SU-DHL-6 (cell line): Measurements from ENCODE around the gene ZSWIM4.

Source experiments
- H2AFZ ChIP-seq: fragments of 200-600 bp; sonication (generic); 2 replicates; pipeline ENCODE4 v1.6.1; 2014; ENCODE audit warnings: low read depth, mild to moderate bottlenecking, moderate library complexity, mixed read lengths, antibody characterized with exemption, low read length; ENCODE audit not compliant: severe bottlenecking
- H3F3A ChIP-seq: fragments of 200-600 bp; shearing (Covaris generic); 2 replicates; pipeline ENCODE4 v1.6.0; 2016; ENCODE audit warnings: antibody characterized with exemption, mild to moderate bottlenecking; ENCODE audit not compliant: insufficient read depth
- H3K27ac ChIP-seq: fragments of 200-600 bp; sonication (generic); 2 replicates; pipeline ENCODE4 v1.5.1; 2016; ENCODE audit warnings: low read depth, mild to moderate bottlenecking, low read length, moderate library complexity, mixed read lengths
- H3K27me3 ChIP-seq: fragments of 200-600 bp; sonication (generic), shearing (Covaris generic); 2 replicates; pipeline ENCODE4 v1.6.0; 2014; ENCODE audit warnings: mild to moderate bottlenecking, low read length
- H3K36me3 ChIP-seq: fragments of 200-600 bp; sonication (generic); 2 replicates; pipeline ENCODE4 v1.6.1; 2014; ENCODE audit warnings: mild to moderate bottlenecking, low read length, mixed read lengths
- H3K4me2 ChIP-seq: fragments of 300-600, 200-600 bp; shearing (Covaris generic), sonication (generic); 2 replicates; pipeline ENCODE4 v1.6.0; 2014; ENCODE audit warnings: low read length, low read depth, mild to moderate bottlenecking; ENCODE audit not compliant: poor library complexity, severe bottlenecking
- H3K4me3 ChIP-seq: fragments of 200-600 bp; sonication (generic); 2 replicates; pipeline ENCODE4 v1.5.1; 2014; ENCODE audit warnings: antibody characterized with exemption, low read length, mild to moderate bottlenecking, mixed read lengths; ENCODE audit not compliant: insufficient read depth, poor library complexity, severe bottlenecking
- H3K79me2 ChIP-seq: fragments of 200-600 bp; sonication (generic); 2 replicates; pipeline ENCODE4 v1.6.1; 2014; ENCODE audit warnings: mild to moderate bottlenecking, low read length, moderate library complexity; ENCODE audit not compliant: insufficient read depth
- H3K9ac ChIP-seq: fragments of 200-600 bp; sonication (generic); 2 replicates; pipeline ENCODE4 v1.7.0; 2014; ENCODE audit warnings: mild to moderate bottlenecking, low read length
- H3K9me2 ChIP-seq: fragments of 200-600 bp; sonication (generic); replicated peaks from 2 replicates; pipeline ENCODE4 v1.6.1; 2014; ENCODE audit warnings: low read length; ENCODE audit not compliant: insufficient read depth
- H3K9me3 ChIP-seq: fragments of 200-600 bp; sonication (generic); 2 replicates; pipeline ENCODE4 v1.6.1; 2014; ENCODE audit warnings: low read length, mixed read lengths; ENCODE audit not compliant: insufficient read depth
- H4K20me1 ChIP-seq: fragments of 200-600 bp; sonication (generic); 2 replicates; pipeline ENCODE4 v1.6.1; 2014; ENCODE audit warnings: low read depth, mild to moderate bottlenecking, antibody characterized with exemption, low read length, moderate library complexity, mixed read lengths
- EZH2phosphoT487 ChIP-seq: fragments of 200-600 bp; sonication (generic), shearing (Covaris generic); conservative IDR thresholded peaks from 2 replicates; pipeline ENCODE4 v1.6.1; 2018; ENCODE audit warnings: mild to moderate bottlenecking, antibody characterized with exemption, low read length, moderate library complexity, mixed read lengths
- TF ChIP-seq, protein P1 (sequence below): fragments of 200-600 bp; sonication (generic); IDR thresholded peaks from one replicate; pipeline ENCODE4 v1.5.1; 2017; ENCODE audit warnings: antibody characterized with exemption, mild to moderate bottlenecking, low read length, moderate library complexity; ENCODE audit not compliant: insufficient read depth, poor library complexity, severe bottlenecking

ZSWIM4 gene

DNA sequence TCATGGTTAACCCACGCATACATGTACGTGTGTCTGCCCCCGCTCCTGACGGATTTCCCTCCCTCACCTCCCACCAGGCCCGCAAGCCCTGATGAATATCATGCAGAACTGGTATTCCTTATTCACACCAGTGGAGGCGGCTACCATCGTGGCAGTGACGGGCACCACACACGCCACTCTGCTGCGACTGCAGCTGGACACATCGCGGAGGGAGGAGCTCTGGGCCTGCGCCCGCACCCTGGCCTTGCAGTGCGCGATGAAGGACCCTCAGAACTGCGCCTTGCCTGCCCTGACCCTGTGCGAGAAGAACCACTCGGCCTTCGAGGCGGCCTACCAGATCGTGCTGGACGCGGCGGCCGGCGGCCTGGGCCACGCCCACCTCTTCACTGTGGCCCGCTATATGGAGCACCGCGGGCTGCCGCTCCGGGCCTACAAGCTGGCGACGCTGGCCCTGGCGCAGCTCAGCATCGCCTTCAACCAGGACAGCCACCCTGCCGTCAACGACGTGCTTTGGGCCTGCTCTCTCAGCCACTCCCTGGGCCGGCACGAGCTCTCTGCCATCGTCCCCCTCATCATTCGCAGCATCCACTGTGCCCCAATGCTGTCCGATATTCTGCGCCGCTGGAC is 35.0 kb downstream of the ZSWIM4 start:
- no peaks in the 10 kb centered on the region for H3F3A ChIP-seq

DNA sequence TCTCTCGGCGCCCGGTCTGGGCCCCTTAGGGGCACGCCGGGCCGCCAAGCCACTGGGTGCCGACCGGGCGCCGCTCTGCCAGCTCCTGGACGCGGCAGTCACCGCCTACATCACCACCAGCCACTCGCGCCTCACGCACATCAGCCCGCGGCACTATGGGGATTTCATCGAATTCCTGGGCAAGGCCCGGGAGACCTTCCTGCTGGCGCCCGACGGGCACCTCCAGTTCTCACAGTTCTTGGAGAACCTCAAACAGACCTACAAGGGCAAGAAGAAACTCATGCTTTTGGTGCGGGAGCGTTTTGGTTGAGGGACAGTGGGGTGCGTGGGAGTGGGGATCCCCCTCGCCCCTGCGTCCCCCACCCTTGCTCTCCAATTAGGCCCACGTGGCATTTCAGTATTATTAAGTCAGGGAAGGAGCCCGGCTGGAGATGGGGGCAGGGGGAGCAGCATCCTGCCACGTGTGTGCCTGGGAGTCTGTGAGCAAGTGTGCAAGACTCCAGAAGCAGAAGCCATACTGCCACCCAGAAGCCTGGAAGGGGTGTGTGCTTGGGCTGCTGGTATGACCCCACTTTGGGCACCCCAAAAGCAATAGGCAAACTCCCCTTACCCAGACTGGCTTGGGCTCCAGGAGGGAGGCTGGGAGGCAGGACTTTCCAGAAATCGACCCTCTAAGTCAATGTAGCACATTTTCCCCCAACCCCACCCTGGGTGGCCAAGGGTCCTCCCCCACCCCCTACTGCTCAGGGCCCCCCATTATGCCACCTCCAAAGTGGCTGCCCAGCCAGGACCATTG is 35.7 kb downstream of the ZSWIM4 start:
- Histone ChIP-seq H4K20me1 (no peaks in the 10 kb centered on the region), H3K27me3 (no peaks in the 10 kb centered on the region), H3K4me2 (no peak overlapping the region), H3K9me2 (no peaks in the 10 kb centered on the region), H3K27ac (no peak overlapping the region), H3F3A (no peaks in the 10 kb centered on the region), H3K4me3 (no peak overlapping the region), H2AFZ (no peak overlapping the region), H3K9ac (no peak overlapping the region), H3K79me2 (no peaks in the 10 kb centered on the region), H3K9me3 (no peaks in the 10 kb centered on the region), H3K36me3 (no peaks in the 10 kb centered on the region)
- no peak for TF ChIP-seq EZH2phosphoT487

More for the DNA sequence above, 35.0 kb downstream of the ZSWIM4 start:
- Histone ChIP-seq H3K36me3 (no peaks in the 10 kb centered on the region), H3K9me3 (no peaks in the 10 kb centered on the region), H3K4me2 (no peak overlapping the region), H3K4me3 (no peak overlapping the region), H2AFZ (no peak overlapping the region), H3K9ac (no peak overlapping the region), H3K9me2 (no peaks in the 10 kb centered on the region), H3K79me2 (no peaks in the 10 kb centered on the region), H4K20me1 (no peaks in the 10 kb centered on the region), H3K27ac (no peak overlapping the region), H3K27me3 (no peaks in the 10 kb centered on the region)
- TF ChIP-seq EZH2phosphoT487 = no peak
- TF ChIP-seq, protein P1, sequence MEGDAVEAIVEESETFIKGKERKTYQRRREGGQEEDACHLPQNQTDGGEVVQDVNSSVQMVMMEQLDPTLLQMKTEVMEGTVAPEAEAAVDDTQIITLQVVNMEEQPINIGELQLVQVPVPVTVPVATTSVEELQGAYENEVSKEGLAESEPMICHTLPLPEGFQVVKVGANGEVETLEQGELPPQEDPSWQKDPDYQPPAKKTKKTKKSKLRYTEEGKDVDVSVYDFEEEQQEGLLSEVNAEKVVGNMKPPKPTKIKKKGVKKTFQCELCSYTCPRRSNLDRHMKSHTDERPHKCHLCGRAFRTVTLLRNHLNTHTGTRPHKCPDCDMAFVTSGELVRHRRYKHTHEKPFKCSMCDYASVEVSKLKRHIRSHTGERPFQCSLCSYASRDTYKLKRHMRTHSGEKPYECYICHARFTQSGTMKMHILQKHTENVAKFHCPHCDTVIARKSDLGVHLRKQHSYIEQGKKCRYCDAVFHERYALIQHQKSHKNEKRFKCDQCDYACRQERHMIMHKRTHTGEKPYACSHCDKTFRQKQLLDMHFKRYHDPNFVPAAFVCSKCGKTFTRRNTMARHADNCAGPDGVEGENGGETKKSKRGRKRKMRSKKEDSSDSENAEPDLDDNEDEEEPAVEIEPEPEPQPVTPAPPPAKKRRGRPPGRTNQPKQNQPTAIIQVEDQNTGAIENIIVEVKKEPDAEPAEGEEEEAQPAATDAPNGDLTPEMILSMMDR = no peak

DNA sequence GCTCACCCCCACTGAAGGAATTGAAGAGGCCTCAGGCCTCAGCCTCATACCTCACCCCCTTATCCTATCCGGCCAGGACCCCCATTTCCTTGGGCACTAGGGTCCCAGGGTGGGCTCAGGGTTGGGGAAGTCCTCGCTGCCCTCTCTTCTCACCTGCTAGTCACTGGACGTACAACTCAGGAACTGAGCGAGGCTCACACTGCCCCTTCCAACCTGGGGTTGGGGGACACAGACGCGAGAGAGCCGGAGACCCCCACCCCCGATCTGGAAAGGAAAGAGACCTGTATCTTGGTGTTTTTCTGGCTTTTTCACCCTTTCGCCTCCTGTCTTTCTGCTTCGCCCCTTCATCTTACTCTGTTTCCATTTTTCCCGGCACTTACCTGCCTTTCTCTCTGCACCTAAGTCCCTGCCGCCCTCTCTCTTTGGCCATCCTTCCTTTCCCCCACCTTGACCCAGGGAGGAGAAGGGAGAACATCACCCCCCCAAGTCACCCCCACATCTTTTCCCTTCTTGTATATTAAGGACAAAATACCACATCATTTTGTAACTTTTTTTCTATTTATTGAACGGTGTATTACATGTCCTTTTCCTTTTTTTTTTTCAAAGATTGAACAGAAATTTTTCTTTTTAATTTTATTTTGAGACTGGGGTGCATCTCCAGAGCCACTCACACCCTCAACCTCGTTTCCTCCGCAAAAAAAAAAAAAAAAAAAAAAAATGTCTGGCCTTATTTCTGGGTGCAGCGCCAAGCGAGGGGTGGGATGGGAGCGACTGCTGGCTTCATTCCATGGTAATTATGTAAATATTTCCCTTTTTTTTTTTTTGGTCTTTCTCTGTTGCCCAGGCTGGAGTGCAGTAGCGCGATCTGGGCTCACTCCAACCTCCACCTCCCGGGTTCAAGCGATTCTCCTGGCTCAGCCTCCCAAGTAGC is 36.6 kb downstream of the ZSWIM4 start:
- Histone ChIP-seq H3K4me3 (no peak overlapping the region), H3K9me2 (no peaks in the 10 kb centered on the region), H3K27me3 (no peaks in the 10 kb centered on the region), H3K9me3 (no peaks in the 10 kb centered on the region), H3F3A (no peaks in the 10 kb centered on the region), H3K9ac (no peak overlapping the region), H3K79me2 (no peaks in the 10 kb centered on the region), H3K27ac (no peak overlapping the region), H3K36me3 (no peaks in the 10 kb centered on the region), H2AFZ (no peak overlapping the region), H4K20me1 (no peaks in the 10 kb centered on the region), H3K4me2 (no peak overlapping the region)
- TF ChIP-seq EZH2phosphoT487 = no peak
- TF ChIP-seq, protein P1 = no peak
